OCI-LY3 (cell line): Measurements from ENCODE around the gene PFN2.

ENCODE experiments used
- H2AFZ ChIP-seq: fragments of 200-600, 300-600 bp; shearing (Covaris generic); 2 replicates; pipeline ENCODE4 v1.6.0; 2014; ENCODE audit warnings: antibody characterized with exemption, low read depth, low read length
- H3K27ac ChIP-seq: fragments of 200-600, 300-600 bp; sonication (generic); 2 replicates; pipeline ENCODE4 v1.5.1; 2014; ENCODE audit warnings: mild to moderate bottlenecking, low read length, moderate library complexity, mixed read lengths
- H3K27me3 ChIP-seq: fragments of 200-600, 300-600 bp; sonication (generic); 2 replicates; pipeline ENCODE4 v1.6.1; 2014; ENCODE audit warnings: low read depth, low read length, mixed read lengths
- H3K36me3 ChIP-seq: fragments of 200-600, 300-600 bp; sonication (generic); replicated peaks from 2 replicates; pipeline ENCODE3; 2014; ENCODE audit warnings: low read depth, low read length, mixed read lengths
- H3K4me1 ChIP-seq: fragments of 300-600, 200-600 bp; sonication (generic); 2 replicates; pipeline ENCODE4 v1.6.1; 2014; ENCODE audit warnings: low read length, mixed read lengths
- H3K4me2 ChIP-seq: fragments of 200-600, 300-600 bp; sonication (generic); 2 replicates; pipeline ENCODE4 v1.6.1; 2014; ENCODE audit warnings: low read length, mixed read lengths
- H3K4me3 ChIP-seq: fragments of 300-600, 200-600 bp; sonication (generic); 2 replicates; pipeline ENCODE4 v1.5.1; 2014; ENCODE audit warnings: antibody characterized with exemption, mild to moderate bottlenecking, low read length, moderate library complexity
- H3K79me2 ChIP-seq: fragments of 300-600, 200-600 bp; shearing (Covaris generic); 2 replicates; pipeline ENCODE4 v1.6.1; 2014; ENCODE audit warnings: mild to moderate bottlenecking, low read length, mixed read lengths
- H3K9ac ChIP-seq: fragments of 300-600, 200-600 bp; shearing (Covaris generic); 2 replicates; pipeline ENCODE4 v1.6.0; 2014; ENCODE audit warnings: mild to moderate bottlenecking, low read length, moderate library complexity
- H3K9me3 ChIP-seq: fragments of 200-600, 300-600 bp; shearing (Covaris generic); 2 replicates; pipeline ENCODE4 v1.6.1; 2014; ENCODE audit warnings: low read length, mixed read lengths; ENCODE audit not compliant: insufficient read depth
- H4K20me1 ChIP-seq: fragments of 200-600, 300-600 bp; sonication (generic); 2 replicates; pipeline ENCODE4 v1.6.1; 2016; ENCODE audit warnings: low read length, mixed read lengths; ENCODE audit not compliant: insufficient read depth
- CTCF ChIP-seq: fragments of 200-600, 300-600 bp; sonication (generic); IDR thresholded peaks from 2 replicates; pipeline ENCODE4 v1.5.1; 2014; ENCODE audit warnings: antibody characterized with exemption, low read length, low read depth
- EZH2phosphoT487 ChIP-seq: fragments of 200-600 bp; shearing (Covaris generic); IDR thresholded peaks from 2 replicates; pipeline ENCODE4 v1.6.1; 2018; ENCODE audit warnings: antibody characterized with exemption, mixed run types, low read depth

Gene PFN2

GRCh38 chr3:149971403-149972075 lies 844 bp upstream of the PFN2 start:
- no peaks in the 10 kb centered on the region for H3K9me3 ChIP-seq
- no peak overlapping the region for H3K27ac ChIP-seq
- peak overlapping the region; percentile 98 for H3K4me3 ChIP-seq
- H3K27me3 ChIP-seq, result peaks cover 11% of the 10 kb centered on the region
- H2AFZ ChIP-seq, result peak overlapping the region; percentile 79; the same call in 1 of the 2 replicates
- no peaks in the 10 kb centered on the region for H3K79me2 ChIP-seq
- peaks cover 15% of the 10 kb centered on the region for H3K4me1 ChIP-seq
- H3K4me2 ChIP-seq, result peak overlapping the region; percentile 95
- H4K20me1 ChIP-seq, result no peaks in the 10 kb centered on the region
- no peaks in the 10 kb centered on the region for H3K36me3 ChIP-seq
- peak overlapping the region; percentile 57 for H3K9ac ChIP-seq
- TF ChIP-seq EZH2phosphoT487 (no peak), CTCF (no peak)

- Histone ChIP-seq H3K27ac (no peak overlapping the region), H3K4me1 (peaks cover 13% of the 10 kb centered on the region), H3K9ac (peak overlapping the region; percentile 57), H3K36me3 (no peaks in the 10 kb centered on the region), H4K20me1 (no peaks in the 10 kb centered on the region), H3K4me3 (peak overlapping the region; percentile 98), H3K4me2 (peak overlapping the region; percentile 95), H2AFZ (peak overlapping the region; percentile 86), H3K27me3 (peaks cover 11% of the 10 kb centered on the region), H3K79me2 (no peaks in the 10 kb centered on the region), H3K9me3 (no peaks in the 10 kb centered on the region)
- TF ChIP-seq EZH2phosphoT487, result no peak
- TF ChIP-seq CTCF, result no peak
Measured at GRCh38 chr3:149969940-149970715, 567 bp downstream of the PFN2 start.

- peaks cover 13% of the 10 kb centered on the region for H3K4me1 ChIP-seq
- H3K27me3 ChIP-seq, result peaks cover 11% of the 10 kb centered on the region
- no peaks in the 10 kb centered on the region for H3K79me2 ChIP-seq
- peak overlapping the region; percentile 98 for H3K4me3 ChIP-seq
- peak overlapping the region; percentile 57 for H3K9ac ChIP-seq
- H3K9me3 ChIP-seq, result no peaks in the 10 kb centered on the region
- no peak overlapping the region for H3K27ac ChIP-seq
- no peaks in the 10 kb centered on the region for H3K36me3 ChIP-seq
- no peaks in the 10 kb centered on the region for H4K20me1 ChIP-seq
- TF ChIP-seq CTCF (no peak), EZH2phosphoT487 (no peak)
- H3K4me2 ChIP-seq, result peak overlapping the region; percentile 95
- 0 out of 2 replicates have a peak overlapping the region, but pooled peaks have one; percentile 47 for H2AFZ ChIP-seq
Measured at GRCh38 chr3:149969110-149969939, 1.4 kb downstream of the PFN2 start.
